Right cardiac atrium (tissue), 5 donors: Measurements from ENCODE around the gene GRPR. TPM values are rescaled to one million over a fixed set of nuclear protein-coding genes. Genes with fewer than 3 reads are reported as not detected.
"Not testable (repeated sequence)": the region's sequence is repeated elsewhere in the genome, so short reads cannot be mapped to it uniquely, and the experiment has no call there.

Experiments
- ATAC-seq, 2 donors: fragments of 200-7000 bp; cut with Tn5 transposase; one replicate each; pipeline versions ENCODE4 v1.8.0 to v1.9.1; 2020; ENCODE audit warnings: moderate library complexity in 2 of 2, mild to moderate bottlenecking in 1 of 2
- DNase-seq, 3 donors: peaks; one replicate each; pipeline ENCODE4 v3.0.0-alpha.2; 2020
- H3K27ac ChIP-seq: one replicate; pipeline ENCODE4 v1.5.1; 2013; ENCODE audit warnings: mild to moderate bottlenecking, low read length, control low read depth, moderate library complexity
- H3K27me3 ChIP-seq: one replicate; pipeline ENCODE4 v1.6.1; 2013; ENCODE audit not compliant: control insufficient read depth, insufficient read depth
- H3K4me1 ChIP-seq: one replicate; pipeline ENCODE4 v1.6.1; 2013; ENCODE audit warnings: low read length; ENCODE audit not compliant: control insufficient read depth, insufficient read depth
- H3K4me3 ChIP-seq: one replicate; pipeline ENCODE4 v1.5.1; 2013; ENCODE audit warnings: low read length, control low read depth
- H3K9me3 ChIP-seq: one replicate; pipeline ENCODE4 v1.6.1; 2013; ENCODE audit warnings: low read length; ENCODE audit not compliant: control insufficient read depth
- WGBS: extraction: QIAGEN DNeasy Blood & Tissue Kit; methylation state at CpG from one replicate; pipeline ENCODE4 v1.1.7; 2013; 5-methylcytosine and 5-hydroxymethylcytosine counted together
- intact Hi-C, 4 donors: fragments of 100-400 bp; cut with DNase I; formaldehyde crosslinking; loops; one replicate each; pipeline versions ENCODE4 v1.11.0 to v1.14.0; 2022 to 2023
- polyA plus RNA-seq: library from polyadenylated mRNA; stranded (reverse); fragments of 200-250 nt; gene quantifications from one replicate; pipeline ENCODE4 v1.2.3, GENCODE V29; 2013
- total RNA-seq, 4 donors: library from RNA; stranded (reverse); fragmentation: NEBNext Ultra II Directional; extraction: Animal tissue kit (Norgen Biotek cat#: 25700); gene quantifications; one replicate each; pipeline ENCODE4 v1.2.1, GENCODE V29; 2021
- donor health status: healthy with polysubstance abuse.
- donor health status: DM: no; HTN: yes; CAD: no.
- donor health status: DM: no; HTN: no; CAD: no.
- donor health status: DM: no; HTN: yes; CAD: no; lungs with severe emphysema.
- donor health status: DM: yes; HTN: yes; CAD: no.

The GRPR gene
- total and polyA plus RNA-seq, 5 donors = 0.12 to 0.68 (median 0.41) TPM; not detected in 1

DNA sequence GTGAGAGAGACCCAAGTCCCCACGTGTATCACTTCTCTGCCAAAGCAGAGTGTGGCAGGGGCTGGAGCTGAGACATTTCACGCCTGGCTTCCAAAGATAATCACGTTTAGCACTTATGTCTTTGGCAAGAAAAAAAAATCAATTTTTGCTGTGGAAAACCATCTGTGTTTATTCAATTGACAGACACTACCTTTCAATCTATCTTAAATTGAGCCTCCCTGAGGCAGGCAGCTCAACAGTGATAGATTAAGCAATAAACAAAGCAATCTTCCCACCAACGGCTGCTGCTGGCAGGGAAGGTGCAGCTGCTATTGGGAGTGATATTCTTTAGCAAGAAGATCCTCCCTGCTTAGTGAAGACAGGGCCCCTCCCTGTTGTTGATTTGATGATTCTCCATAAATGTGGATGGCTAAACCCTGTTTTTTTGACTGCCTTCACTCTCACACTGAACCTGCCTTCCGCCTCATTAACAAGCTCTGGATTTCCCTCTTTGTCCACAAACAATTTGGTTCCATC lies 32.3 kb downstream of the GRPR start:
- H3K27me3 ChIP-seq = no peaks in the 10 kb centered on the region
- no peaks in the 10 kb centered on the region for H3K4me1 ChIP-seq
- intact Hi-C loops = no loop called here
- ATAC-seq (no peak), DNase-seq (no peak)
- no peak overlapping the region for H3K27ac ChIP-seq
- H3K9me3 ChIP-seq = no peaks in the 10 kb centered on the region
- H3K4me3 ChIP-seq = no peak overlapping the region
- WGBS = 43% methylated on average over 5 of the region's 5 CpGs

DNA sequence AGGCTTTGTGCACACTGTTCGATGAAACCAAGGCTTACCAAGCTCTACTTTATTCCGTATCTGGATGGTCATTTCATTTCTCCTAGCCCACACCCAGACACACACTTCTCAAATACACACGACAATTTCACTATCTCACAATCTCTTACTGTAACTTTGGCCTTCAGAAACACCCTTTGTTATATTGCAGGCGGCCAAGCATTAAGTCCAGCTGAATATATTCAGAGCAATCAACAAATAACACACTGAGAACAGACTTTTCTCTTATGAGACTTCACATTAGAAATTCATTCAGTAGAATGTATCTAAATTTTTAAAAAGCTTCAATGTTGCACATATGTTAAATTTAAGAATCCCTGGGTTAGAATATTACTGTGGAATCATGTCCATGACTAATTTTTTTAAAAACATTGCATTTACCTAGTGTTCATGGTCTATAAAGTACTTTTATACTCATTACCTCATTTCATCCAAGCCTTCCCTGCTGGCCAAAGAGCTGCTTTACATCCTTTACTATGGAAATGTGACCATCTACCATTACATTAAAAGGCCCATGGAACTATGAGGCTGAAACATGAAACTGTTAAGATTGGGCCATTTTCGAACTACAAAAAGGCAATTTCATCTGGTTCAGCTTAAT lies 33.4 kb downstream of the GRPR start:
- WGBS = 85% methylated on average over 5 of the region's 5 CpGs
- no peak overlapping the region for H3K4me3 ChIP-seq
- no peak overlapping the region for H3K27ac ChIP-seq
- no peaks in the 10 kb centered on the region for H3K27me3 ChIP-seq
- intact Hi-C loops = no loop called here
- H3K4me1 ChIP-seq = no peaks in the 10 kb centered on the region
- no peak for DNase-seq
- no peaks in the 10 kb centered on the region for H3K9me3 ChIP-seq
- no peak for ATAC-seq

DNA sequence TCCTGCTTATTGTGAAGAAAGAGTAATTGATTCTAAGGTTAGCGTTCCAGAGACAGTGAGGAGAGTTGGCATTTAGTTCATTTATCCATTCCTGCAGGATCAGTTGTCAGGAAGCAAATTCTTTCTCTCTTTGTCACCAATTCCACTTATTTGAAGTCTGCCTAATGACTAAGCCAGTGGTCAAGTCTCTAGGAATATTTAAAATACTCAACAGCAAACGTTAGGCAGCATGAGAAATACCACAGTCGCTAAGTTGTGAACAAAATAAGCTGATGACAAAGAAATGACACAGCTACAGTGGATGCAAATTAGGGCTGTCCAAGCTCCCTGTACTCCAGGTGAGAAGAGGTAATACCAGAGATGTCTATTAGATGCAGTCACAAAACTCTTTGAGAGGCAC lies 37.4 kb downstream of the GRPR start:
- DNase-seq = no peak
- no peak overlapping the region for H3K27ac ChIP-seq
- no peak overlapping the region for H3K4me3 ChIP-seq
- H3K9me3 ChIP-seq = no peaks in the 10 kb centered on the region
- WGBS = 51% methylated on average over 3 of the region's 3 CpGs
- H3K4me1 ChIP-seq = no peaks in the 10 kb centered on the region
- no peak for ATAC-seq
- no peaks in the 10 kb centered on the region for H3K27me3 ChIP-seq
- intact Hi-C loops = no loop called here

DNA sequence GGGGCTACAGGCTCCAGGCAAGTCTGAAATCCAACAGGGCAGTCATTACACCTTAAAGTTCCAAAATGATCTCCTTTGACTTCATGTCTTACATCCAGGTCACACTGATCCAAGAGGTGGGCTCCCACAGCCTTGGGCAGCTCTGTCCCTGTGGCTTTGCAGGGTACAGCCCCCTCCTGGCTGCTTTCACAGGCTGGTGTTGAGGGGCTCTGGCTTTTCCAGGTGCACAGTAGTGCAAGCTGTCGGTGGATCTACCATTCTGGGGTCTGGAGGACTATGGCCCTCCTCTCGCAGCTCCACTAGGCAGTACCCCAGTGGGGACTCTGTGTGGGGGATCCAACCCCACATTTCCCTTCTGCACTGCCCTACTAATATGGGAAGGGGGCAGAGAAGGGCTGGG lies 37.8 kb downstream of the GRPR start:
- H3K27ac ChIP-seq, H3K9me3 ChIP-seq, H3K27me3 ChIP-seq, intact Hi-C loops, ATAC-seq, H3K4me1 ChIP-seq, H3K4me3 ChIP-seq, DNase-seq: not testable (repeated sequence)
- 97% methylated on average over 2 of the region's 2 CpGs for WGBS

DNA sequence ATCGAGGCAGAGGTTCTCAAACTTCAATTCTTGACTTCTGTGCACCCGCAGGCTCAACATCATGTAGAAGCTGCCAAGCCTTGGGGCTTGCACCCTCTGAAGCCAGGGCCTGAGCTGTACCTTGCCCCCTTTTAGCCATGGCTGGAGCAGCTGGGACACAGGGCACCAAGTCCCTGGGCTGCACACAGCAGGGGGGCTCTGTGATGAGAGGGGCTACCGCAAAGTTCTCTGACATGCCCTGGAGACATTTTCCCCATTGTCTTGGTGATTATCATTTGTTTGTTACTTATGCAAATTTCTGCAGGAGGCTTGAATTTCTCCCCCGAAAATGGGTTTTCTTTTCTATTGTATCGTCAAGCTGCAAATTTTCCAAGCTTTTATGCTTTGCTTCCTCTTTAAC lies 39.0 kb downstream of the GRPR start:
- 85% methylated on average over 5 of the region's 5 CpGs for WGBS
- no peak for ATAC-seq
- Histone ChIP-seq H3K27ac (no peak overlapping the region), H3K4me1 (no peaks in the 10 kb centered on the region), H3K4me3 (no peak overlapping the region), H3K9me3 (no peaks in the 10 kb centered on the region), H3K27me3 (no peaks in the 10 kb centered on the region)
- intact Hi-C loops = no loop called here
- no peak for DNase-seq

DNA sequence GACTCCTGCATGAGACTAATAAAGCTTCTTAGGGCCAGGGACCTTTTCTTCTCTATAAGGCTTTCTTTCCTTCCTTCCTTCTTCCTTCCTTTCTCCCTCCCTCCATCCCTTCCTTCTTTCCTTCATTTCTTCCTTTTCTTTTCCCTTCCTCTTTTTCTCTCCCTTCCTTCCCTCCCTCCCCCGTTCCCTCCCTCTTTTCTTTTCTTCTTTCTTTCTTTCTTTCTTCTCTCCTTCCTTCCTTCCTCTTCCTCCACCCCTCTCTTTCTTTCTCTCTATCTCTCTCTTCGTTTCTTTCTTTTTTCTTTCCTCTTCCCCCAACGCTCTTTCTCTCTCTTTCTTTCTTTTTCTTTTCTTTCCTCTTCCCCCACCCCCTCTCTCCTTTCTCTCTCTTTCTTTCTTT lies 41.4 kb downstream of the GRPR start:
- intact Hi-C loops = no loop called here
- H3K4me1 ChIP-seq = no peaks in the 10 kb centered on the region
- no peaks in the 10 kb centered on the region for H3K9me3 ChIP-seq
- ATAC-seq (no peak), DNase-seq (no peak)
- H3K27me3 ChIP-seq = no peaks in the 10 kb centered on the region
- WGBS = 82% methylated on average over 2 of the region's 3 CpGs
- H3K27ac ChIP-seq = no peak overlapping the region
- no peak overlapping the region for H3K4me3 ChIP-seq

DNA sequence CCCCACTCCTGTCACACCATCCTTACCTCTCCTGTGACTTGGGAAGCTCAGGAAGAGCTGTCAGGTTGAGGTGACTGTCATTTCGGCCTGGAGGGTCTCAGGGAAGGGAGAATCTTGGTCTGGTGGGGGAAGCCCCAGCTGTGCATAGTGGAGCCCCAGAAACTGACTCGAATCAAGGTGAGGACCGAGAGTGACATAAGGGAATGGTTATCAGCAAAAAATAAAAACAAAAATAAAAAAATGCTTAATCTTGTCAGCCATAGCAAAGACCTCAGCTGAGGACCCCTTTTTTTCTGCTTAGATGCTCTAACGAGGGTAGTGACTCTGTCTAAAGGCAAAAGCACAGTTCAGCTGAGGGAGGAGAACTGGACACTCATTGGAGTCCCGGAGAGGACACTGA lies 43.8 kb downstream of the GRPR start, which contains the start of gene MAGEB17:
Gene MAGEB17 (plus strand): TSS at position 301 of the 400 bp plus-strand sequence. CDS start 2,902 bp downstream, outside the sequence.
- H3K27me3 ChIP-seq = no peaks in the 10 kb centered on the region
- ATAC-seq (no peak), DNase-seq (no peak)
- intact Hi-C loops = no loop called here
- no peak within 1 kb of the TSS for H3K4me3 ChIP-seq
- no peaks in the 10 kb centered on the region for H3K9me3 ChIP-seq
- 61% methylated on average over 5 of the region's 5 CpGs for WGBS
- H3K27ac ChIP-seq = no peak within 1 kb of the TSS
- no peaks in the 10 kb centered on the region for H3K4me1 ChIP-seq

DNA sequence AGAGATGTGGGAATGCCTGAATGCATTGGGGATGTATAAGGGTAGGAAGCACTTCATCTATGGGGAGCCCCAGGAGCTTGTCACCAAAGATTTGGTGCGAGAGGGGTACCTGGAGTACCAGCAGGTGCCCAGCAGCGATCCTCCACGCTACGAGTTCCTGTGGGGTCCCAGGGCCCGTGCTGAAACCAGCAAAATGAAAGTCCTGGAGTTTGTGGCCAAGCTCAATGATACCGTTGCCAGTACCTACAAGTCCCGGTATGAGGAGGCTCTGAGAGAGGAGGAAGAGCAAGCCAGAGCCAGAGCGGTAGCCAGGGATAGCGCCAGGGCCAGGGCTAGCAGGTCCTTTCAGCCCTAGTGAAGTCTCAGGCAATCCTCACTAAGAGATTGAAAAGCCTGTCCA lies 47.7 kb downstream of the GRPR start:
- Histone ChIP-seq H3K27ac (no peak overlapping the region), H3K27me3 (no peaks in the 10 kb centered on the region), H3K4me3 (no peak overlapping the region), H3K9me3 (no peaks in the 10 kb centered on the region), H3K4me1 (no peaks in the 10 kb centered on the region)
- no peak for DNase-seq
- ATAC-seq = no peak
- WGBS = 93% methylated on average over 9 of the region's 9 CpGs
- intact Hi-C loops = no loop called here

DNA sequence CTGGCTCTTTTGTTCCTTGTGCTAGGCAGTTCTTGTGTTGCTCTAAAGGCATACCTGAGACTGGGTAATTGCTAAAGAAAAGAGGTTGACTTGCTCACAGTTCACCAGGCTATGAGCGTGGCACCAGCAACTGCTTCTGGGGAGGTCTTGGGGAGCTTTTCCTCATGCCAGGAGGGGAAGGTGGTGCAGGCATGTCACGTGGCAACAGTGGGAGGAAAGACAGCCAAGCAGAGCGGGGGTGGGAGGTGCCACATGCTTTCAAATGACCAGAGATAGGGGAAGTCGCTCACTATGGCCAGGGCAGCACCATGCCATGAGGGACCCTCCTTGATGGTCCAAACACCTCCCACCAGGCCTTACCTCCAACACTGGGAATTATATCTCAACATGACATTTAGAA lies 48.6 kb downstream of the GRPR start:
- 82% methylated on average over 4 of the region's 4 CpGs for WGBS
- intact Hi-C loops = no loop called here
- H3K27me3 ChIP-seq = no peaks in the 10 kb centered on the region
- no peaks in the 10 kb centered on the region for H3K4me1 ChIP-seq
- H3K4me3 ChIP-seq = no peak overlapping the region
- DNase-seq (no peak), ATAC-seq (no peak)
- H3K27ac ChIP-seq = no peak overlapping the region
- no peaks in the 10 kb centered on the region for H3K9me3 ChIP-seq

DNA sequence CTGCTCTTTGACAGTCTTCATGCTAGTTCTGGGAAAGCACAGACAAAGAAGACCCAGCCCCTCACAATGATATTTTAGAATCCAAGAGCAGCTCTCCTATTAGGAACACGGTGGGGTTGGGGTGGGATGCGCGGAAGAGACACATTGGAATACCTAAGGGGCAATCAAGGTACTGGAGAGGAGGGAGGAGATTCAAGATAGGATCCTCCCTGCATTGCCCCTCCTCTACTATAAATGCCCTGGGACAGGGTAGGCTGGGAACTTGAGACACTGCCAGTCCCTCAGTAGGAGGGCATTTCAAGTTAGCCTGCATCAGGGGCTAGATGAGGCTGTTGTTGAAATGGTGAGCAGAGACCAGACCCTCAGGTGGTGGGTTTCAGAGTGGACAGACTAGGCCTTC lies 49.0 kb downstream of the GRPR start:
- Histone ChIP-seq H3K27ac (no peak overlapping the region), H3K9me3 (no peaks in the 10 kb centered on the region), H3K4me3 (no peak overlapping the region), H3K27me3 (no peaks in the 10 kb centered on the region), H3K4me1 (no peaks in the 10 kb centered on the region)
- intact Hi-C loops = no loop called here
- ATAC-seq = no peak
- no peak for DNase-seq
- 98% methylated on average over 3 of the region's 3 CpGs for WGBS

DNA sequence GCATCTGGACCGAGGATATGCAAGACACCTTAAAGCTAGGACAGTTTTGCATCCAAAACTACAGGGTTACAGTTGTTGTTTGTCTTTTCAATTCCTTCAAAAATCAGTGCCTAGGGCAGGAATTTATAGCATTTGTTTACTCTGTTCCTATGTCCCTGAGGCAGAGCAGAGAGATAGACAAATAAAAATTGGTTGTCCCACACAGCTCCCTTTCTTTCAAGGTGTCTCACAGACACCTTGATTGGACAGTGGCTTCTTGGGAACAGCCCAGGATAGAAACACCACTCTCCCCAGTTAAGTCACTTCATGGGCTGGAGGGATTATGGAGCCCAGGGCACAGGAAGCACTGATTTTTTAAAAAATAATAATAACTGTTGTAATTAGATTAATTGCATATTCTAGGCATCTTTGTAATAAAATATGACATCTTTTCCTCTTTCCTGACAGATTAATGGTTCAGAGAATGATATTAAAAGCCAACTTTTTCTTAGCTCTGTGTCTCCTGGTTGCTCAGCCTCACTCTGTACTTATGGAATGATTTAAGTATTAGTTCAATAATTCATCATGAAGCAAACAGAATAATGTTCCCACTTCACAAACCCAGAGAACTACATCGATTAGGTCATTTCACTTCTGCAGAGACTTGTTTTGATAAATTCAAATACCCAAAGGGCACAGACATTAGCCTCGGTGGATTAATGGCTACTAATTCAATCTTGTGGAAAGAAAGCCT lies 52.1 kb downstream of the GRPR start:
- Histone ChIP-seq H3K4me1 (no peaks in the 10 kb centered on the region), H3K27me3 (no peaks in the 10 kb centered on the region), H3K4me3 (no peak overlapping the region), H3K27ac (no peak overlapping the region), H3K9me3 (no peaks in the 10 kb centered on the region)
- ATAC-seq = no peak
- 50% methylated on average over 3 of the region's 3 CpGs for WGBS
- DNase-seq = no peak
- intact Hi-C loops = no loop called here
